ENCODE measurements around the gene CISD1. TPM values are rescaled to one million over a fixed set of nuclear protein-coding genes. Genes with fewer than 3 reads are reported as not detected.

The CISD1 gene
- polyA plus RNA-seq, 4 donors, result 48.4 to 58.0 (median 54.6) TPM

Other genes with a start within 250 kb of the CISD1 start
- 1 to 10 TPM; 6.6 to 8.6 (median 7.2) TPM for gene IPMK, start 1.3 kb upstream of the CISD1 start, polyA plus RNA-seq (ENCODE audit: insufficient read length in 4 of 4)
- gene UBE2D1, start 65.8 kb downstream of the CISD1 start, polyA plus RNA-seq (ENCODE audit: insufficient read length in 4 of 4), result 10 to 100 TPM; 33.8 to 41.8 (median 36.9) TPM
- 10 to 100 TPM; 68.0 to 74.8 (median 72.1) TPM for gene TFAM, start 116.2 kb downstream of the CISD1 start, polyA plus RNA-seq (ENCODE audit: insufficient read length in 4 of 4)
- 10 to 100 TPM; 72.5 to 84.9 (median 79.7) TPM for gene BICC1, start 243.7 kb downstream of the CISD1 start, polyA plus RNA-seq (ENCODE audit: insufficient read length in 4 of 4)